Limb (tissue), 2 donors: ENCODE results near the gene SMIM9.
"Not testable (repeated sequence)": the region's sequence is repeated elsewhere in the genome, so short reads cannot be mapped to it uniquely, and the experiment has no call there.

Experiments used
- DNase-seq, 2 donors: peaks; one replicate each; pipeline ENCODE4 v3.0.0-alpha.2; 2016; ENCODE audit errors: extremely low spot score in 2 of 2

SMIM9 gene

GRCh38 chrX:154816326-154816898 lies 18.1 kb downstream of the SMIM9 start:
- not testable (repeated sequence) for DNase-seq

GRCh38 chrX:154815274-154815818 lies 19.1 kb downstream of the SMIM9 start:
- no peak for DNase-seq

- no peak for DNase-seq
These were observed 20.7 kb downstream of the SMIM9 start for GRCh38 chrX:154813801-154814200.

- no peak for DNase-seq
These were observed 21.9 kb downstream of the SMIM9 start for GRCh38 chrX:154812341-154813101.

- DNase-seq = no peak
These were observed 24.4 kb downstream of the SMIM9 start for GRCh38 chrX:154809939-154810665.

GRCh38 chrX:154806837-154807501 lies 27.5 kb downstream of the SMIM9 start:
- DNase-seq = no peak

- DNase-seq = no peak
These were observed 28.8 kb downstream of the SMIM9 start for GRCh38 chrX:154805696-154806091.

GRCh38 chrX:154804957-154805695 lies 29.3 kb downstream of the SMIM9 start, which contains the start of gene MPP1:
TSS of gene MPP1 (minus strand) at chrX:154805485. CDS start at chrX:154805373, 112 bp downstream.
- DNase-seq = peak; percentile 51 to 79

GRCh38 chrX:154804261-154804956 lies 30.1 kb downstream of the SMIM9 start:
- no peak for DNase-seq

GRCh38 chrX:154802947-154803346 lies 31.5 kb downstream of the SMIM9 start:
- no peak for DNase-seq

- no peak for DNase-seq
These were observed 33.8 kb downstream of the SMIM9 start for GRCh38 chrX:154800478-154801210.

GRCh38 chrX:154799556-154800348 lies 34.7 kb downstream of the SMIM9 start:
- no peak for DNase-seq

GRCh38 chrX:154797006-154797405 lies 37.5 kb downstream of the SMIM9 start:
- no peak for DNase-seq

GRCh38 chrX:154795016-154795415 lies 39.4 kb downstream of the SMIM9 start:
- DNase-seq = no peak

- no peak for DNase-seq
These were observed 41.2 kb downstream of the SMIM9 start for GRCh38 chrX:154793084-154793795.

GRCh38 chrX:154791939-154792338 lies 42.5 kb downstream of the SMIM9 start:
- DNase-seq = no peak

- no peak for DNase-seq
These were observed 43.0 kb downstream of the SMIM9 start for GRCh38 chrX:154791467-154791866.

- no peak for DNase-seq
These were observed 48.7 kb downstream of the SMIM9 start for GRCh38 chrX:154785716-154786115.
